AG09319 (cell line): ENCODE results near the gene PAPPA.

Experiments used
- DNase-seq: peaks from one replicate; pipeline ENCODE4 v3.0.0-alpha.2; 2010; ENCODE audit warnings: low read depth; ENCODE audit errors: extremely low read depth
- CTCF ChIP-seq: IDR thresholded peaks from 2 replicates; pipeline ENCODE4 v1.5.1; 2011; ENCODE audit warnings: low read depth, mild to moderate bottlenecking, inconsistent platforms, low read length, moderate library complexity

The PAPPA gene

GRCh38 chr9:116153765-116154333 is at the start of gene PAPPA:
Gene PAPPA (plus strand): TSS chr9:116153791. CDS start chr9:116154173, 382 bp downstream.
- DNase-seq: no peak
- no peak for TF ChIP-seq CTCF

GRCh38 chr9:116103976-116104820 is 49.4 kb upstream of the PAPPA start:
- no peak for TF ChIP-seq CTCF
- DNase-seq: no peak

GRCh38 chr9:116112236-116112635 is 41.4 kb upstream of the PAPPA start:
- peak; percentile 0; the same call in 1 of the 2 replicates for TF ChIP-seq CTCF
- DNase-seq: no peak

GRCh38 chr9:116115761-116116353 is 37.7 kb upstream of the PAPPA start:
- DNase-seq: peak; percentile 57
- TF ChIP-seq CTCF: no peak

GRCh38 chr9:116116393-116116792 is 37.2 kb upstream of the PAPPA start:
- no peak for TF ChIP-seq CTCF
- no peak for DNase-seq

- TF ChIP-seq CTCF: no peak
- no peak for DNase-seq
Measured at GRCh38 chr9:116123171-116123570, 30.4 kb upstream of the PAPPA start.

GRCh38 chr9:116124472-116125040 is 29.0 kb upstream of the PAPPA start:
- no peak for TF ChIP-seq CTCF
- no peak for DNase-seq
